HG02938 (cell line): ENCODE results near the gene KRT83.
A peak's percentile ranks its signal among the peaks of the same experiment; 100 is the strongest.
"Not testable (repeated sequence)": the region's sequence is repeated elsewhere in the genome, so short reads cannot be mapped to it uniquely, and the experiment has no call there.

Experiments used
- ATAC-seq: cut with Tn5 transposase; IDR thresholded peaks from one replicate; pipeline ENCODE4 v1.9.1; 2021; ENCODE audit warnings: mild to moderate bottlenecking, moderate library complexity; ENCODE audit not compliant: unreplicated experiment

KRT83 gene

DNA sequence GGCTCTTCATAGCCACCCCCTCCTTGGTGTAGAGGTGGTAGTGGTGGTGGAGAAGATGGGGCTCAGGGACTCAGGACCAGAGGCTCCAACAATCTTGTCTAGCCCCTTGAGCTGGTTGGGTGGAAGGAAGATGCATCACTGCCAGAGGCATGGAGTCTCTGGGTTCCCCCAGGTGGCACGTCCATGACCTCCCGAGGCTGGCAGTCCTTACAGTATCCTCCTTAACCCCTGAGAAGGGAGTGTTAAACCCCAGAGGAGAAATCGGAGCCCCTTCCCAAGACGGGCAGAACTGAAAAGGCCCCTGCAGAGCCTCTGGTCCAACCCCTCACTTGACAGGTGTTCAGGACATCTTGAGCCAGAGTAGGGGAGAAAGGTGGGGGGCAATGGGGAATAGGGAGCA, 9.1 kb downstream of the KRT83 start:
- no peak for ATAC-seq

DNA sequence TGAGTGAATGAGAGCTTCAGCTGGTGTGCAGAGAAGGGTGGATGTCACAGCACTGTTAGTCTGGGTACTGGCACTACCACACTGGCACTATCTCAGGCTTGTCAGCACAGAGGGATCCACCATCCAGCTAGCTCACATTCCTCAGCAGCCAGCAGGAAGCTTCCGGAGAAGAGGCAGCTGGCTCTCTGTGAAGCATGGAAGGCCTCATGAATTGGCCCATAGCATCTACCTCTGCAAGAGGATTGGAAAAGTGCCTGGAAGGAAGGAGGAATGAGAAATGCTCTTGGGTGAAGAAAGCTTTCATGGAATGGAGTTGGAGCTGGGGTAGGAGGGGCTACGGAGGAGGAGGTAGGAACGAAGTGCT, 9.9 kb downstream of the KRT83 start:
- ATAC-seq, result no peak

DNA sequence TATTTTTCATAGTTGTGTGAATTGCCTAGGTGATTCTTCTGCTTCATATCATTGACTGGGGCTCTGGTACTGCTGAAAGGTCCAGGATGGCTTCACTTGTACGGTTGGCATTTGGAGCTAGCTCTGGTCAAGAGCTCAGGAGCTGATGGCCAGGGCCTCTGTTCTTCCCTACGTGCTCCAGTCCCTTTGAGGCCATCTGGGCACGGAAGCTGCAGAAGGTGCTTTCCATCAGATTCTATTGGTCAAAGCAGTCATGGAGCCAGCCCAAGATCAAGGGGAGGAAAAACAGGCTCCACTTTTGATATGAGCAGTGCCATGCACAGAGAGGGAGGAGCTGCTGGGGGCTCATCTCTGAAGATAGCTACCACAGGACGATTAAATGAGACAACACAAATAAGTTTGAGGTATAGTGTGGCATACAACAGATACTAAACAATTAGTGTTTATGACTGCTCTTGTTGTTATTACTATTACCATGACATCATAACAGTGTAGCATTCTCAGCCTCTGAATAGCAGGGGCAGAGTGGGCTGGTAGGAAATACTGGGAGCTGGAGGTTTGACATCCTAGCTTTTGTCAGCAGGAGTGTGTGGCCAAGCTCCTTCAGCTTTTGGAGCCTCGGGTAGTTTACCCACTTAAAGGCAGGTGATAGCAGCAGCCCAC, 10.4 kb downstream of the KRT83 start:
- ATAC-seq, result no peak

DNA sequence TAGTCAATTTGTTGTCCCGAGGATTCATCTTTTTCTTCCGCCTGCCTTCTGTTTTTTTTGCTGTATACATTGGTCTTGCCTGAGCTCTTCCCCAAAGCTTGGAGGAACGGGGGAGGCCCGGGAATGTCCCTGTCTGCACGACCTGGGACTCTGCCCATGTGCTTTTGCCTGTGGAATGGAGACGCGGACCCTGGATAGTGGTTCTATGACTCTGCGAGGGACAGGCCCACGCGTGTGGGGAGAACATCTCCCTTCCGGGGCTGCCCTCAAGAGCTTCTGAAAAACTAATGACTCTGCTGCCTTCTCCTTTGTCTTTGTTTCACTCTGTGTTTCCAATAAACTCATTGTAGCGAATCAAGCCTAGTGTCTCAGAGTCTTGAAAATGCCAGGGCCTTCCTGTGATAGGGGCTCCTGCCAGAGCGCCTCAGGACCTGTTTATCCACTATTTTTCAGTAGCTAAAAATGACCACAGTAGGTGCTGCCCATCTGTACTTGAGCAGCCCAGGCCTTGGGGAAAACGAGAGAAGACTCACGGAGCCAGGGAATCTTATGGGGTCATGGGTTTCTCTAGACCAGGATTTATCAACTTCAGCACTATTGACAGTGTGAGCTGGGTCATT, 12.3 kb downstream of the KRT83 start:
- no peak for ATAC-seq

DNA sequence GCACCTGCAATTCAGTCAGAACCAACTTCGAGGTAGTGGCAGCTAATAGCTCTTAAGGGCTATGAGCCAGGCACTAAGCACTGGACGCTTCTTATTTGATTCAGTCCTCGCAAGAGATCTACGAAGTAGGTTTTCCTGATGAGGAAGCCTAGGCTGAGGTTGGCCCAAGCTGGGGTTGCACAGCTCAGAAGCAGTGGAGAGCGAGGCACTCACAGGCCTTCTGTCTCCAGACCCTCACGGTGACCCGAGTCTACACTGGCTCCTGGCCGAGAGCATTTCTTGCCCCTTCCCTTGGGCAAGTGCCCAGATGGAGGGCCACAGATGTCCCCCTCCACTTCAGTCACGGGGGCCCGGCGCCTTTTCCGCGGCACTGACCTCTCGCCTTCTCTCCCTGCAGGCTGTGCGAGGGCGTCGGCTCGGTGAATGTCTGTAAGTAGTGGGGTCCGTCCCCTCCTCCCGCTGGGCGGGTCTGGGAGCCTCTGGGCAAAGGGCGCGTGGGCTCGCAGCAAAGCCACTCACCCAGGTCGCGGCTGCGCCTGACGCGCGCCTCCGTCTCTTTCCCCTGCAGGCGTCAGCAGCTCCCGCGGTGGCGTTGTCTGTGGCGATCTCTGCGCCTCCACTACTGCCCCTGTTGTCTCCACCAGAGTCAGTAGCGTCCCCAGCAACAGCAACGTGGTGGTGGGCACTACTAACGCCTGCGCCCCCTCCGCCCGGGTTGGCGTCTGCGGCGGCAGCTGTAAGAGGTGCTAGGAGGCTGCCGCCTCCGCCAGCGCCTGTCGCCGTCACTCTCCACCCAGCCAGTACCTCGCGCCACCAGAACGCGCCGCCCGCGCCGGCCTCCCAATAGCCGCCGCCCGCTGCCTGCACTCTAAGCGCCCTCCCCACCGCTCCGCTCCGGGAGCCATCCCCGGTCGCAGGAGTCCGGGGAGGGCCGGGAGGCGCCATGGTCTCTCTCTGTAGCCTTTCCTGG, 13.1 kb downstream of the KRT83 start:
- ATAC-seq, result no peak

DNA sequence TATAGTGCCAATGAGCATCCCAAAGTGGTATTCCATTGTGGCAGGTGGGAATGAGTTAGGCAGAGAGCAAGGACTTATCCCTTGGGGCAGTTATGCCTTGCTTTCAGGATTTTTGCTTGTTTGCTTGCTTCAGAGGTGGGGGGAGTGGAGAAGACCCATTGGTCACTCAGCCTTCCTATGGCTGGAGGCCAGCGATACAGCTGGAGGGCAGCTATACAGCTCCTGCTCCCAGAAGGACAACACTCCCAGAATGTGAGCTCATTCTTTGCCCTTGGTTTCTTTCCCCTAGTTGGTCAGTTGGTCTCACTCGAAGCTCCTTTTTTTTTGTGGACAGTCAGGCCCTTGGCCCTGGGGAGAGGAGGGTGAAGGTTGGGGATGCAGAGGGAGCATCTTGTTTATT, 14.5 kb downstream of the KRT83 start:
- ATAC-seq, result no peak

DNA sequence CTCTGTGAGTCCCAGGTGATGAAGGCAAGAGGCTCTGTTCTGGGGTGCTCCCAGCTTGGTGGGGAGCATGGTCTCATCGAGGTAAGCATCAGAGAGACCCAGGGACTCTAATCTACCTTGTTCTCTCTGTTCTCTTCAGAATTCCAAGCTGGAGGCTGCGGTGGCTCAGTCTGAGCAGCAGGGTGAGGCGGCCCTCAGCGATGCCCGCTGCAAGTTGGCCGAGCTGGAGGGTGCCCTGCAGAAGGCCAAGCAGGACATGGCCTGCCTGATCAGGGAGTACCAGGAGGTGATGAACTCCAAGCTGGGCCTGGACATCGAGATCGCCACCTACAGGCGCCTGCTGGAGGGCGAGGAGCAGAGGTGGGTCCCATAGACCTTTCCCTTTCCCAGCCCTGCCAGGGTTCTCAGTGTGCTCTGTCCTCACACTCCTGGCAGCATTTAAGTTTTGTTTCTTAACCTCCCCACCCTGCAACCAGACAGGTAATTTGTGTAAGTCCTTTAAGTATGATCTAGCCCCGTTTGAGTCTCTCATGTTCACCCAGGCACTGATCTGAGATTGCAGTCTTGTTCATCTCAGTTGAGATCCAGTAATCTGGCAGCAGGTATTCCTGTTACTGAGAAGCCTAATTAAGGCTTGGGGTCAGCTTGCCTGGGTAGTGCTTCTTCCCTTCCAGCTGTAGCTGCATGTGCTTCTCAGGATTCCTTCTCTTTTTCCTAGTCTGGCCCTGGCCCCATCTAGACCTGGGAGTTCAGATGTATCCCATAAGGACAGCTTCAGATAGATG, 15.1 kb downstream of the KRT83 start:
- no peak for ATAC-seq

DNA sequence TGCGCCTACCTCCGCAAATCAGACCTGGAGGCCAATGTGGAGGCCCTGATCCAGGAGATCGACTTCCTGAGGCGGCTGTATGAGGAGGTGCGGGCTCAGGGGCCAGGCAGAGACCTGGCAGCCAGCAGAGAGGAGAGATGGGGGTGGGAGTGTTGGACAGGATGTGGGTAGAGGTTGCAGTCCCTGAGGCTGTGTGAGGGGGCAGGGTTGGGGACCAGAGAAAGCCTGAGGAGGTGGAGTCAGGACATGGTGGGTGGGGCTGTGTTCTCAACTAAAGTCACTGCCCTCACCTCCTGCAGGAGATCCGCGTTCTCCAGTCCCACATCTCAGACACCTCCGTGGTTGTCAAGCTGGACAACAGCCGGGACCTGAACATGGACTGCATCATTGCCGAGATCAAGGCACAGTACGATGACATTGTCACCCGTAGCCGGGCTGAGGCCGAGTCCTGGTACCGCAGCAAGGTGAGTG, 16.2 kb downstream of the KRT83 start:
- peak; percentile 92 for ATAC-seq

DNA sequence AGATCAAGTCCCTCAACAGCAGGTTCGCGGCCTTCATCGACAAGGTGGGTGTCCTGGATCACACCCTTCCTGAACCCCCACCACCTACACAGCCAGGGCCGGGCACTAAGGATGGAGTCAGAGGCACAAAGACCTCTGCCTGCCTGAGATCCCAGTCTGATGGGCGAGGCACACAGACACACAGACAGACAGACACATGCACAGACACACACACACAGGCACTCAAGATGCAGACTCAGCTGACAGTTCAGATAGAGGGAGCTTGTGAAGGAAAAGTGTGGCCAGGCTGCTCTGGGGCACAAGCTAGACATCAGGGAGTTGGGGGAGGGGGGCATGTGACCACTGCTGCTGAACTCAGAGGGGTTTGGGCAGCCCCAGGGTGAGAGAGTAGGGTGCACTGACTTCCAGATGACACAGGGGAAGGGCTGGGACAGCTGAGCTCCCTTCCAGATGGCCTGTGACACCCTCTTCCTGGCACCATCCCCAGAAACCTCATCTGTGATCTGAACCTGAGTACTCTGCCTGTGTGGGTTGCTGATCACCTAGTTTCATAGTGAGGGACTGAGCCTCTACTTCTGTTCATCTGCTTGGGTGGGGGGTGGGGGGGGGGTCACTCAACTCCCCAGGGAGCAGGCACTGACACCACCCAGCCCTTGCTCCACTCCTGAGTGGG, 18.8 kb downstream of the KRT83 start:
- not testable (repeated sequence) for ATAC-seq

DNA sequence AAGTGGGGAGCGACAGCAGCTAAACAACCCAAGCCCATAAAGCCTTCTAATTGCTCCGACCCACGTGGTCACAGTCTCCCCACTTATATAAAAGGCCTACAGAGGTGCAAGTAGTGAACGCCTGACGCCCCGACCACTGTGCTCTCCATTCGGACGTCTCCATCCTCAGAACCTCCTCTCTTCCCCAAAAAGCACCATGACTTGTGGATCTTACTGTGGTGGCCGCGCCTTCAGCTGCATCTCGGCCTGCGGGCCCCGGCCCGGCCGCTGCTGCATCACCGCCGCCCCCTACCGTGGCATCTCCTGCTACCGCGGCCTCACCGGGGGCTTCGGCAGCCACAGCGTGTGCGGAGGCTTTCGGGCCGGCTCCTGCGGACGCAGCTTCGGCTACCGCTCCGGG, 19.5 kb downstream of the KRT83 start:
- ATAC-seq, result not testable (repeated sequence)

DNA sequence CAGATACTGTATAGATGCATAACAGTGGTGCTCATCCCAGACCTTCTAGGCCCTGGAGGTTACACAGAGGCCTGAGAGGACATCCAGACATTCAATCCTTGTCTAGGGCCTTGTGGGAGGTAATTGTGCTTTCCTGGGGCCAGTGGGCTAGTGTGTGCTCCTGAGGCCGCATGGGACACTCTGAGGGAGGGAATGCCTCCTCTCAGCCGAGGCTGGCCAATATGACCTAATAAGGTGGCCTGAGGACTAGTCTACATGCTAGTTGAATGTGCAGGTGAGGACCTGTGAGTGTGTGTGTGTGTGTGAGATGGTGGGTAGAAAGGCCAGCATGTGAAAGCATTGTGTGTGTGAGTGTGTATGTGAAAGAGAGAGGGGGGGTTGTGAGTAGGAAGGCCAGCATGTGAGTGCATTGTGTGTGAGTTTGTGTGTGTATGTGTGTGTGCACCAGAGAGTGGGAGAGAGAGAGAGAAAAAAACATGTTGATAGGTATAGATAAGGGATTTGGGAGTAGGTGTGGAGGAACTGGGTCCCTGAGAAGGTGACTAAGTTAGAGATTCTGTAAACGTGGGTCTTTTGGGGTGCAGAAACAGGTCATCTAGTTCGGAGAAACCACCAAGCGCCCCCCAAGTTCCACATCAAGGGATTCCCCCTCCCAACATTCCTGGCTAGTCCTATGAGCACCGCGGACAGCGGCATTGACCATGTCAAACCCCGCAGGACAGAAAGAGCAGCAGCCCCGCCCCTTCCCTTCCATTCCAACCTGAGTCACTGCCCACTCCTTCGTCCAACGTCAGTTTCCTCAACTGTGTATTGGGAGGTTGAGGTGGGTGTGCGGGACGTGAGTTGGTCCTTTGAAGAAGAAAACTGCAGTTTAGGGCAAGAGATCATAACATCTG, 20.2 kb downstream of the KRT83 start:
- no peak for ATAC-seq

DNA sequence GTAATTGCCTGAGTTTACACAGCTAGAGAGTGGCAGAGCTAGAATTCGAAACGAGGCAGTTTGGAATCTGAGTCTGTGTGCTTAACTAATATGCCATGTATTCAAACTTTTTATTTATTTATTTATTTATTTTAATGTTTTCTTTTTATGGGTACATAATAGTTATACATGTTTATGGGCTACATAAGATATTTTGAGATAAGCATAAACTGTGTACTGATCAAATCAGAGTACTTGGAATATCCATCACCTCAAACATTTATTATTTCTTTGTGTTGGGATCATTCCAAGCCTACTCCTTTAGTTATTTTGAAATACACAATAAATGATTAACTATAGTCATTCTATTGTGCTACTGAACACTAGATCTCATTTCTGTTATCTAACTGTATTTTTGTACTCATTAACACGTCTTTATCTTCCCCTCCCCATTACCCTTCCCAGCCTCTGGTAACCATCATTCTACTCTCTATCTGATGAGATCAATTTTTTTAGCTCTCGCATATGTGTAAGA, 22.5 kb downstream of the KRT83 start:
- ATAC-seq, result no peak

DNA sequence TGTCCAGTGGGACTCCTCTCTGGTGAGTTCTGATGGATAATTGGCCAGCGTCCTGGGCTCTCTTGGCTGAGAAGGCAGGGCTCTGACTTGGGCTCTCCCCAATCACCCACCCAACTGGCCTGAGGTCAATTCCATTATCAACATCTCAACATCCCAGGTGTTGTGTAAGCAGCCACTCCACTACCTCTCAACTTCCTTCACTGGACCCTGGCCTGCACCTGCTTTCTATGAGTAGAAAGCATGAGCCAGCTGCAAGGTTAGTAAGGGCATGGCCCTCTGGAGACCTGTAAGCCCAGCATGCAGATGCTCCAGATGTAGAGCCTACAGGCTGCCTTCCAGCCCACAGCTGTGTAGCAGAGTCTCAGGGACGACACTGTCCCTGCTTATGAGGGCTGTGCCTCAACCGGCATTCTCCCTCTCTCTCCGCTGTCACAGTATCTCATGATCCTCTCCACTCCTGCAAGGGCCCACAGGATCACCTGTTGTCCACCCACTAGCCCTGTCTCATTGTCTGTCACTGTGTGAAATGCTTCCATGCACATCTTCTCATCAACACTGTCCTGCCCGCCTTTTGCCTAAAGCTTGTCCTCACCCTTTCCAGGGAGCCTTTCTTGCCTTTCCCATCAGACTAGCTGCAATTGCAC, 24.5 kb downstream of the KRT83 start:
- ATAC-seq, result no peak

DNA sequence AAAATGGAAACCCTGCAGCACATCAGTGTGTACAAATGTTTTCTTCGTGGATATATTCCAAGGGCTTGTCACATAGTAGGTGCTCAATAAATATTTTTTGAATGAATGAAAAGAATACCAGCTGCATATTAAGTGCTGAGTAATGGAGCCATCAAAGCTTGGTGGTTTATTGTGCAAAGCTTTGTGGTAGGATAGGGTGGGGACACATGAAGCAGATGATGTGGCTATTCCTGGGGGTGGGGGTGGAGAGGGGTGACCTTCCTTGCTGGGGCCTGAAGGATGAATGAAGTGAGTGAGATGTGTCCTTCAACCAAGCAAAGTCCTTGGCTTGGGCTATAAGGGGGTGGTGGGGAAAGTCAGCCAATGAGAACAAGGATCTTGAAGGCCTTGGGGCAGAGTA, 25.5 kb downstream of the KRT83 start:
- no peak for ATAC-seq

DNA sequence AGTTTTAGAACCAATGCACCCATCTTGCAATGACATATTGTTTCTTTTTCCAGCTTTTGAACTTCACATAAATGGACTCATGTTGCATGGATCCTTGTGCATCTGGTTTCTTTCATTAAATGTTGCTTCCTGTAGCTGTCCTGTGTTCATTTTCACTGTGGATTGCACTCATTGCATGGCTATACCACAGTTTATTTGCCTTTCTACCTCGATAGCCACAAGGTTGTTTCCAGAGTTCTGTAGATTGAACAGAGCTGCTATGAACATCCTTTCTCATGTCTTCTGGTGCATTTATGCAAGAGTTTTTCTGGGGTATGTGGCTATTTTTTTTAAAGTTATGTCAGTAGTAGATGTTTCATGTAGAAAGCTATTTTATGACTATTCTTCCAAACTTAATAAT, 26.4 kb downstream of the KRT83 start:
- ATAC-seq, result no peak

DNA sequence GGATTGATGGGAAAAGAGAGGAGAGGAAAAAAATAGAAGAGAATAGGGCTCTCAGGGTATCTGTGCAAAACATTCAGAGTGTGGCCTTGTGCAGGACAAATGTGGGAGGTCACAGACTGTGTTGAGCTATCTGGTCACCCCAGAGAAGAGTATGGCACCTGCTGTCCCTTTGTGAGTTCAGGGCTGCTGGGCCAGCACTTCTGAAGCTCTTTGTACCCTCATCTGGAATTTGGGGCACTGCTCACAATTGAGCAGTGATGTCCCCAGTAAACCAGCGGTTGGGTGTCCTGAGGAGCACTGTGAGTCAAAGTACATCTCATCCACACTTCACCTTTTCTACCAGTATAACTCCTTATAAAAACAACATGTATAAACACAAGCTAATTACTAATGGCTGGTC, 27.3 kb downstream of the KRT83 start:
- no peak for ATAC-seq

DNA sequence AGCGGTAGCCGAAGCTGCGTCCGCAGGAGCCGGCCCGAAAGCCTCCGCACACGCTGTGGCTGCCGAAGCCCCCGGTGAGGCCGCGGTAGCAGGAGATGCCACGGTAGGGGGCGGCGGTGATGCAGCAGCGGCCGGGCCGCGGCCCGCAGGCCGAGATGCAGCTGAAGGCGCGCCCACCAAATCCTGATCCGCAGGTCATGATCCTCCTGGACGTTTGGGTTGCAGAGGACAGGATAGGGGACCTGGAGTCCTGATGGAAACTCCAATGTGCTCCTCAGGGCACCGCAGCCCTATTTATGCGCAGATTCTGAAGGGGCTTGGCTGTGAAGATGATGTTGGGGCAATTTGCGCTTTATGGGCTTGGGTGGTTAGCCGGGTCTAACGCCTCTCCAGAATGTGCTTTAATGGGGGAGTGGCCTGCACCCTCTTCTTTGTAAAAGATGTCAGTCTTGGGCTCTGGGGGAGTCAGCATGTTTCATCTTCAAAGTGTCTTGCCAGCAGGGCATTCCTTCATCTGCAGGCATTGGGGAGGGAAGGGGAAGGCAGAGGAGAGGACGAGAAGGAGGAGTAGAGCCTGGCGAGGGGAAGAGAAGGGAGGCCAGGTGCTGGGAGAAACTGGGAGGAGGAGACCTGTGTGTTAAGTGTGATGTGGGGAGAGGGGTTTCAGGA, 29.8 kb downstream of the KRT83 start, which contains the start of gene KRT81:
TSS of gene KRT81 (minus strand) at position 268 of the 669 bp plus-strand sequence. CDS start at position 199, 69 bp downstream.
- no peak for ATAC-seq
